Measurements from ENCODE around the gene CNDP1.

The CNDP1 gene

GRCh38 chr18:74507927-74508326, 26.4 kb upstream of the CNDP1 start:
- Histone ChIP-seq H3K9ac (ENCODE audit: low read length) (no peak overlapping the region), H3K4me3 (ENCODE audit: low read length) (no peak overlapping the region), H3K27ac (ENCODE audit: low read length) (no peak overlapping the region), H3K9me3 (ENCODE audit: control insufficient read depth, low read depth, low read length) (no peaks in the 10 kb centered on the region), H3K27me3 (ENCODE audit: control insufficient read depth, insufficient read depth, low read length) (no peaks in the 10 kb centered on the region), H3K36me3 (ENCODE audit: control insufficient read depth, low read depth, low read length) (peaks cover 82% of the 10 kb centered on the region), H3K4me1 (ENCODE audit: control insufficient read depth, low read depth, low read length) (no peaks in the 10 kb centered on the region)

- H3K4me3 ChIP-seq (ENCODE audit: low read length): no peak overlapping the region
- no peaks in the 10 kb centered on the region for H3K27me3 ChIP-seq (ENCODE audit: control insufficient read depth, insufficient read depth, low read length)
- H3K36me3 ChIP-seq (ENCODE audit: control insufficient read depth, low read depth, low read length): peaks cover 82% of the 10 kb centered on the region
- no peaks in the 10 kb centered on the region for H3K9me3 ChIP-seq (ENCODE audit: control insufficient read depth, low read depth, low read length)
- no peak overlapping the region for H3K9ac ChIP-seq (ENCODE audit: low read length)
- H3K4me1 ChIP-seq (ENCODE audit: control insufficient read depth, low read depth, low read length): no peaks in the 10 kb centered on the region
- no peak overlapping the region for H3K27ac ChIP-seq (ENCODE audit: low read length)
Observed at GRCh38 chr18:74508366-74508765, 25.9 kb upstream of the CNDP1 start.

DNA sequence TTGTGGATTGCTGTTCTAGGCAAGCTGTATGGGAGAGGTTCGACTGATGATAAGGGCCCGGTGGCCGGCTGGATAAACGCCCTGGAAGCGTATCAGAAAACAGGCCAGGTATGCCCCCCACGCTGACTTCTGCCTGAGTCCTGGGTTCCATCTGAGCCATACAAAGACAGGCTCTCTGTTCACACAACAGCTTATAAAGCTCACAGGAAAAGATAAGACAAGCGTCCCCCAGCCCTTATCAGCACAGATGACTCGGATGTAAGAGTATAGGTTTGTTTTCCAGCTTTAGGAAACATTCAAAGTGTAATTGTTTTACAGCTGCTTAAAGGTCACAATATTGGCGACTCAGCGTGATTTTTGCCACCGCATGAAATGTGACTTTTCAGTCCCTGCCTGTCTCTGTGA, 25.5 kb upstream of the CNDP1 start:
- H3K4me3 ChIP-seq (ENCODE audit: low read length): no peak overlapping the region
- H3K36me3 ChIP-seq (ENCODE audit: control insufficient read depth, low read depth, low read length): peaks cover 82% of the 10 kb centered on the region
- no peaks in the 10 kb centered on the region for H3K9me3 ChIP-seq (ENCODE audit: control insufficient read depth, low read depth, low read length)
- no peak overlapping the region for H3K27ac ChIP-seq (ENCODE audit: low read length)
- H3K9ac ChIP-seq (ENCODE audit: low read length): no peak overlapping the region
- no peaks in the 10 kb centered on the region for H3K4me1 ChIP-seq (ENCODE audit: control insufficient read depth, low read depth, low read length)
- no peaks in the 10 kb centered on the region for H3K27me3 ChIP-seq (ENCODE audit: control insufficient read depth, insufficient read depth, low read length)

GRCh38 chr18:74509856-74510769, 24.2 kb upstream of the CNDP1 start:
- Histone ChIP-seq H3K9me3 (ENCODE audit: control insufficient read depth, low read depth, low read length) (no peaks in the 10 kb centered on the region), H3K4me1 (ENCODE audit: control insufficient read depth, low read depth, low read length) (no peaks in the 10 kb centered on the region), H3K9ac (ENCODE audit: low read length) (no peak overlapping the region), H3K27me3 (ENCODE audit: control insufficient read depth, insufficient read depth, low read length) (no peaks in the 10 kb centered on the region), H3K27ac (ENCODE audit: low read length) (no peak overlapping the region), H3K36me3 (ENCODE audit: control insufficient read depth, low read depth, low read length) (peaks cover 80% of the 10 kb centered on the region), H3K4me3 (ENCODE audit: low read length) (no peak overlapping the region)

- H3K9ac ChIP-seq (ENCODE audit: low read length): no peak overlapping the region
- no peaks in the 10 kb centered on the region for H3K4me1 ChIP-seq (ENCODE audit: control insufficient read depth, low read depth, low read length)
- H3K36me3 ChIP-seq (ENCODE audit: control insufficient read depth, low read depth, low read length): peaks cover 83% of the 10 kb centered on the region
- H3K9me3 ChIP-seq (ENCODE audit: control insufficient read depth, low read depth, low read length): no peaks in the 10 kb centered on the region
- no peaks in the 10 kb centered on the region for H3K27me3 ChIP-seq (ENCODE audit: control insufficient read depth, insufficient read depth, low read length)
- H3K27ac ChIP-seq (ENCODE audit: low read length): no peak overlapping the region
- no peak overlapping the region for H3K4me3 ChIP-seq (ENCODE audit: low read length)
Observed at GRCh38 chr18:74510770-74511095, 23.6 kb upstream of the CNDP1 start.

DNA sequence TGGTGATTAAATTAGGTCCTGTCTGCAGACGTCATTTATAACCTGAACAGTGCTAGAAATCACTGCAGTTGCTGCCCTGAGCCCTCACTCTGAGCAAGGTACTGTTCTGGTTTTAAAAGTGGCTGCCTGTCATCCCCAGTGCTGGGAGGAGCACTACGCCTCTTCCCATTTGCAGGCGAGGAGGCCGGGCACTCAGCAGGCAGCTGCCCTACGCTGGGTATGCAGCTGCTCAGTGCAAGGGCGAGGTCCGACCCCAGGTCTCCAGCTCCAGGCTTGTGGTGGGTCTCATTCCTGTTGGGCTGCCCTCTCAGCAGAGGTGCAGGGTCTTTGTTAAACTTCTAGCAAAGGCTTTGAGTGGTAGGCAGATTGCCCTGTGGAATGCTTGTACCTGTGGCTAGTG, 22.5 kb upstream of the CNDP1 start:
- Histone ChIP-seq H3K4me3 (ENCODE audit: low read length) (no peak overlapping the region), H3K4me1 (ENCODE audit: control insufficient read depth, low read depth, low read length) (no peaks in the 10 kb centered on the region), H3K27me3 (ENCODE audit: control insufficient read depth, insufficient read depth, low read length) (no peaks in the 10 kb centered on the region), H3K27ac (ENCODE audit: low read length) (no peak overlapping the region), H3K36me3 (ENCODE audit: control insufficient read depth, low read depth, low read length) (peaks cover 86% of the 10 kb centered on the region), H3K9ac (ENCODE audit: low read length) (no peak overlapping the region), H3K9me3 (ENCODE audit: control insufficient read depth, low read depth, low read length) (no peaks in the 10 kb centered on the region)

DNA sequence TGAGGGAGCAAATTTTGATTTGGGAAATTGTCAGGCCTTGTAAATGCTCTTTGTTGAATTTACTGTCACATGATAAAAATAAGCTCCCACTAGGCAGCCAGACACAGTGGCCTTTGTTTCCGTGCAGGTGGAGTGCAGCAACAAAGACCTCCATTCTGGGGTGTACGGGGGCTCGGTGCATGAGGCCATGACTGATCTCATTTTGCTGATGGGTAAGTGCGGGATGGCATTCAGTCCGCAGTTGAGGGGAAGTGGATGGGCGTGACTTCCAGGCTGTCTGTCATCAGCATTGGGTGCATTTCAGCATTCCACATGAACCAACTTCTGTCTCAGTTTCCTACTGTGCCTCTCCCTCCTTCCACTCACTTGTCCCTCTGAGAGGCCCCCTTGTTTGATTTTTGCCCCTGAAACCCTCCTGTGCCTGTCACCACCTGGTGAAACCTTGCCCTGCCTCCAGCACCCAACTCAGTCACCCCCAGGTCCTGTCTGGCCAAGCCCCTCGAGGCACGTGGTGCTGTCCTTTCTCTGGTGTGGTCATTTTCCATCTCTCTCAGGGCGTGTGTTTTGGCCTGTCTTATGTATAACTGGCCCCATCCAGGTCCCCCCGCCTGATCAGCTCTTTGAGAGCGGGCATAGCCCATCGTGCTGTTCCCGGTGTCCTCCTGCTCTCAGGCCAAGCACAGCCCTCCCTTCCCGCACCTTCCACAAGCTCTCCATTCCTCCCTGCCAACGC, 21.8 kb upstream of the CNDP1 start:
- Histone ChIP-seq H3K9ac (ENCODE audit: low read length) (no peak overlapping the region), H3K36me3 (ENCODE audit: control insufficient read depth, low read depth, low read length) (peaks cover 86% of the 10 kb centered on the region), H3K4me1 (ENCODE audit: control insufficient read depth, low read depth, low read length) (no peaks in the 10 kb centered on the region), H3K9me3 (ENCODE audit: control insufficient read depth, low read depth, low read length) (no peaks in the 10 kb centered on the region), H3K27ac (ENCODE audit: low read length) (no peak overlapping the region), H3K4me3 (ENCODE audit: low read length) (no peak overlapping the region), H3K27me3 (ENCODE audit: control insufficient read depth, insufficient read depth, low read length) (no peaks in the 10 kb centered on the region)

- H3K9me3 ChIP-seq (ENCODE audit: control insufficient read depth, low read depth, low read length): no peaks in the 10 kb centered on the region
- H3K4me1 ChIP-seq (ENCODE audit: control insufficient read depth, low read depth, low read length): no peaks in the 10 kb centered on the region
- no peak overlapping the region for H3K9ac ChIP-seq (ENCODE audit: low read length)
- no peak overlapping the region for H3K27ac ChIP-seq (ENCODE audit: low read length)
- peaks cover 84% of the 10 kb centered on the region for H3K36me3 ChIP-seq (ENCODE audit: control insufficient read depth, low read depth, low read length)
- no peaks in the 10 kb centered on the region for H3K27me3 ChIP-seq (ENCODE audit: control insufficient read depth, insufficient read depth, low read length)
- no peak overlapping the region for H3K4me3 ChIP-seq (ENCODE audit: low read length)
Observed at GRCh38 chr18:74513149-74513882, 21.0 kb upstream of the CNDP1 start.

DNA sequence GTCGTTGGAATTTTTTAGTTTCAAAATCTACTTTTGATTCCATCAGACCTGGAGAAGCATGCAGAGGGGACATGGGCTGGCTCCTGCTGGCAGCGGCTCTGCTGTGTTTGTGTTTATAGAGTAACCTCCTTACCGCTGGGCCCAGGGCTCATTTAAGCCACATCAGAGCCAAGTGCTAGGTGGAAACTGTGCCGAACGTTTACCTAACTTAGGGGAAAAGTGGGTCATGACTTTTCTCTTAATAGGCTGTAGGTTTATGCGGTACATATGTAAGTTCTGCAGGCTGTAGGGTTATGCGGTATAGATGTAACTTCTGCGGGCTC, 20.5 kb upstream of the CNDP1 start:
- Histone ChIP-seq H3K4me3 (ENCODE audit: low read length) (no peak overlapping the region), H3K4me1 (ENCODE audit: control insufficient read depth, low read depth, low read length) (no peaks in the 10 kb centered on the region), H3K27me3 (ENCODE audit: control insufficient read depth, insufficient read depth, low read length) (no peaks in the 10 kb centered on the region), H3K9ac (ENCODE audit: low read length) (no peak overlapping the region), H3K27ac (ENCODE audit: low read length) (no peak overlapping the region), H3K36me3 (ENCODE audit: control insufficient read depth, low read depth, low read length) (peaks cover 85% of the 10 kb centered on the region), H3K9me3 (ENCODE audit: control insufficient read depth, low read depth, low read length) (no peaks in the 10 kb centered on the region)

GRCh38 chr18:74514860-74515495, 19.3 kb upstream of the CNDP1 start:
- H3K27ac ChIP-seq (ENCODE audit: low read length): no peak overlapping the region
- H3K9ac ChIP-seq (ENCODE audit: low read length): no peak overlapping the region
- H3K27me3 ChIP-seq (ENCODE audit: control insufficient read depth, insufficient read depth, low read length): no peaks in the 10 kb centered on the region
- H3K4me1 ChIP-seq (ENCODE audit: control insufficient read depth, low read depth, low read length): no peaks in the 10 kb centered on the region
- no peaks in the 10 kb centered on the region for H3K9me3 ChIP-seq (ENCODE audit: control insufficient read depth, low read depth, low read length)
- no peak overlapping the region for H3K4me3 ChIP-seq (ENCODE audit: low read length)
- H3K36me3 ChIP-seq (ENCODE audit: control insufficient read depth, low read depth, low read length): peaks cover 85% of the 10 kb centered on the region

DNA sequence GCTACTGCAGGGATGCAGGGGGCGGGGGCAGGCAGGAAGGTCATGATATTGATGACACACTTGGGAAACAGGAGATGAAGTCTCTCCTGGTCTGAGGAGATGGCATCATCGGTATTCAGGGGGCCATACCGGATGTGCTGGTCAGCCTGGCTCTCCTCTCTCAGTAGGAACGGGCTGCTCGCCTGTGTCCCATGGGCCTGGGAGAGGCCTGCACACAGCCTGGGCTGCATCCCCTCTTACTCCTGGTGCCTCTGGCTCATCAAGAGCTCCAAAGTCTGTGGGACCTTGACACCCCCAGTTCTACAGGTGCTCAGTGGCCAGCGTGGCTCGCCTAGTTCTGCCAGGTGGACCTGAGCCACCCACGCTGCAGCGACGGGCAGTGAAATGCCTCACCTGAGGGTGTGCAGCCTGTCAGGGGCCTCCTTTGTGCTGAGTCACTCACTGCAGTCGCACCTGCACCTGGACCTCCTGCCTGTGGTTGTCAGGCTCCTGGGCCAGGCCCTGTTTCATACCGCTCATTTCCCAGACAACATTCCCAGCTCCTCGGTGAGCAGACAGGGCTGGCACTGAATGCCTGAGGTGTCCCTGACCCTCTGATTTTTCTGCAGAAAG, 18.6 kb upstream of the CNDP1 start:
- H3K9ac ChIP-seq (ENCODE audit: low read length): no peak overlapping the region
- H3K27ac ChIP-seq (ENCODE audit: low read length): no peak overlapping the region
- no peaks in the 10 kb centered on the region for H3K27me3 ChIP-seq (ENCODE audit: control insufficient read depth, insufficient read depth, low read length)
- peaks cover 85% of the 10 kb centered on the region for H3K36me3 ChIP-seq (ENCODE audit: control insufficient read depth, low read depth, low read length)
- H3K9me3 ChIP-seq (ENCODE audit: control insufficient read depth, low read depth, low read length): no peaks in the 10 kb centered on the region
- H3K4me3 ChIP-seq (ENCODE audit: low read length): no peak overlapping the region
- no peaks in the 10 kb centered on the region for H3K4me1 ChIP-seq (ENCODE audit: control insufficient read depth, low read depth, low read length)

Data from iPS-18a (cell line).